ENCODE measurements around the gene CBX8.

Gene CBX8

DNA sequence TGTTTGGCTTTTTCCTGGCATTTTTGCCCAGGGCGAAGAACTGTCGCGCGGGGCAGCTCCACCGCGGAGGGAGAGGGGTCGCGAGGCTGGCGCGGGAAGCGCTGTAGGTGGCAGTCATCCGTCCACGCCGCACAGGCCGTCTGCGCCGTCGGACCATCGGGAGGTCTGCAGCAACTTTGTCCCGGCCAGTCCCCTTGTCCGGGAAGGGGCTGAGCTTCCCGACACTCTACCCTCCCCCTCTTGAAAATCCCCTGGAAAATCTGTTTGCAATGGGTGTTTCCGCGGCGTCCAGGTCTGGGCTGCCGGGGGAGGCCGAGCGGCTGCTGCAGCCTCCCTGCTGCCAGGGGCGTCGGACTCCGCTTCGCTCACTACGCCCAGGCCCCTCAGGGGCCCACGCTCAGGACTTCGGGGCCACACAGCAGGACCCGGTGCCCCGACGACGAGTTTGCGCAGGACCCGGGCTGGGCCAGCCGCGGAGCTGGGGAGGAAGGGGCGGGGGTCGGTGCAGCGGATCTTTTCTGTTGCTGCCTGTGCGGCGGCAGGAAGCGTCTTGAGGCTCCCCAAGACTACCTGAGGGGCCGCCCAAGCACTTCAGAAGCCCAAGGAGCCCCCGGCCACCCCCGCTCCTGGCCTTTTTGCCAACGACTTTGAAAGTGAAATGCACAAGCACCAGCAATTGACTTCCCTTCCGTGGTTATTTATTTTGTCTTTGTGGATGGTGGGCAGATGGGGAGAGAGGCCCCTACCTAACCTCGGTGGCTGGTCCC lies 44.7 kb upstream of the CBX8 start:
- TF ChIP-seq POLR2AphosphoS5 (IDR thresholded peaks at IDR 0.05; ENCODE audit: borderline replicate concordance, low read depth, low read length): no peak
- TF ChIP-seq FOXP2 (optimal IDR thresholded peaks at IDR 0.05; ENCODE audit: control extremely low read depth, extremely low read length, insufficient read depth): no peak
- no peak for TF ChIP-seq EZH2 (IDR thresholded peaks at IDR 0.05)
- Histone ChIP-seq H3K9me3 (ENCODE audit: low read depth, low read length) (no peaks in the 10 kb centered on the region), H3K4me3 (no peak overlapping the region), H3K36me3 (ENCODE audit: insufficient read depth, low read length) (peaks cover 16% of the 10 kb centered on the region), H3K27ac (no peak overlapping the region), H3K9ac (ENCODE audit: insufficient read length) (no peak overlapping the region)
- DNase-seq (ENCODE audit: low read depth, low spot score): no peak

DNA sequence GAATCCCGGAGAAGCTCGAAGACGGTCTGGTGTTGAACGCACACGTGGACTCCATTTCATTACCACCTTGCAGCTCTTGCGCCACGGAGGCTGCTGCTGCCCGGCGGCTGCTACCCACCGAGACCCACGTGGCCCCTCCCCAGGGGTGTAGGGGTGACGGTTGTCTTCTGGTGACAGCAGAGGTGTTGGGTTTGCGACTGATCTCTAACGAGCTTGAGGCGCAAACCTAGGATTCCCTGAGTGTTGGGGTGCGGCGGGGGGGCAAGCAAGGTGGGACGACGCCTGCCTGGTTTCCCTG lies 44.1 kb upstream of the CBX8 start:
- no peak for DNase-seq (ENCODE audit: low read depth, low spot score)

DNA sequence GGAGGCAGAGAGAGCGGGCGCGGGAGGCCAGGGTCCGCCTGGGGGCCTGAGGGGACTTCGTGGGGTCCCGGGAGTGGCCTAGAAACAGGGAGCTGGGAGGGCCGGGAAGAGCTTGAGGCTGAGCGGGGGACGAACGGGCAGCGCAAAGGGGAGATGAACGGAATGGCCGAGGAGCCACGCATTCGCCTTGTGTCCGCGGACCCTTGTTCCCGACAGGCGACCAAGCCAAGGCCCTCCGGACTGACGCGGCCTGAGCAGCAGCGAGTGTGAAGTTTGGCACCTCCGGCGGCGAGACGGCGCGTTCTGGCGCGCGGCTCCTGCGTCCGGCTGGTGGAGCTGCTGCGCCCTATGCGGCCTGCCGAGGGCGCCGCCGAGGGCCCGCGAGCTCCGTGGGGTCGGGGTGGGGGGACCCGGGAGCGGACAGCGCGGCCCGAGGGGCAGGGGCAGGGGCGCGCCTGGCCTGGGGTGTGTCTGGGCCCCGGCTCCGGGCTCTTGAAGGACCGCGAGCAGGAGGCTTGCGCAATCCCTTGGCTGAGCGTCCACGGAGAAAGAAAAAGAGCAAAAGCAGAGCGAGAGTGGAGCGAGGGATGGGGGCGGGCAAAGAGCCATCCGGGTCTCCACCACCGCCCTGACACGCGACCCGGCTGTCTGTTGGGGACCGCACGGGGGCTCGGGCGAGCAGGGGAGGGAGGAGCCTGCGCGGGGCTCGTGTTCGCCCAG lies 43.6 kb upstream of the CBX8 start:
- H3K27ac ChIP-seq: peak overlapping the region; percentile 92
- TF ChIP-seq FOXP2 (optimal IDR thresholded peaks at IDR 0.05; ENCODE audit: control extremely low read depth, extremely low read length, insufficient read depth) (no peak), EZH2 (IDR thresholded peaks at IDR 0.05) (no peak), POLR2AphosphoS5 (IDR thresholded peaks at IDR 0.05; ENCODE audit: borderline replicate concordance, low read depth, low read length) (no peak)
- DNase-seq (ENCODE audit: low read depth, low spot score): no peak
- peaks cover 26% of the 10 kb centered on the region for H3K36me3 ChIP-seq (ENCODE audit: insufficient read depth, low read length)
- H3K9ac ChIP-seq (ENCODE audit: insufficient read length): peak overlapping the region; percentile 75
- H3K4me3 ChIP-seq: peak overlapping the region; percentile 79
- no peaks in the 10 kb centered on the region for H3K9me3 ChIP-seq (ENCODE audit: low read depth, low read length)

More for the DNA sequence above, 44.1 kb upstream of the CBX8 start:
- no peak overlapping the region for H3K4me3 ChIP-seq
- no peak overlapping the region for H3K9ac ChIP-seq (ENCODE audit: insufficient read length)
- no peak overlapping the region for H3K27ac ChIP-seq
- TF ChIP-seq POLR2AphosphoS5 (IDR thresholded peaks at IDR 0.05; ENCODE audit: borderline replicate concordance, low read depth, low read length) (no peak), FOXP2 (optimal IDR thresholded peaks at IDR 0.05; ENCODE audit: control extremely low read depth, extremely low read length, insufficient read depth) (no peak), EZH2 (IDR thresholded peaks at IDR 0.05) (no peak)
- no peaks in the 10 kb centered on the region for H3K9me3 ChIP-seq (ENCODE audit: low read depth, low read length)
- H3K36me3 ChIP-seq (ENCODE audit: insufficient read depth, low read length): peaks cover 22% of the 10 kb centered on the region

DNA sequence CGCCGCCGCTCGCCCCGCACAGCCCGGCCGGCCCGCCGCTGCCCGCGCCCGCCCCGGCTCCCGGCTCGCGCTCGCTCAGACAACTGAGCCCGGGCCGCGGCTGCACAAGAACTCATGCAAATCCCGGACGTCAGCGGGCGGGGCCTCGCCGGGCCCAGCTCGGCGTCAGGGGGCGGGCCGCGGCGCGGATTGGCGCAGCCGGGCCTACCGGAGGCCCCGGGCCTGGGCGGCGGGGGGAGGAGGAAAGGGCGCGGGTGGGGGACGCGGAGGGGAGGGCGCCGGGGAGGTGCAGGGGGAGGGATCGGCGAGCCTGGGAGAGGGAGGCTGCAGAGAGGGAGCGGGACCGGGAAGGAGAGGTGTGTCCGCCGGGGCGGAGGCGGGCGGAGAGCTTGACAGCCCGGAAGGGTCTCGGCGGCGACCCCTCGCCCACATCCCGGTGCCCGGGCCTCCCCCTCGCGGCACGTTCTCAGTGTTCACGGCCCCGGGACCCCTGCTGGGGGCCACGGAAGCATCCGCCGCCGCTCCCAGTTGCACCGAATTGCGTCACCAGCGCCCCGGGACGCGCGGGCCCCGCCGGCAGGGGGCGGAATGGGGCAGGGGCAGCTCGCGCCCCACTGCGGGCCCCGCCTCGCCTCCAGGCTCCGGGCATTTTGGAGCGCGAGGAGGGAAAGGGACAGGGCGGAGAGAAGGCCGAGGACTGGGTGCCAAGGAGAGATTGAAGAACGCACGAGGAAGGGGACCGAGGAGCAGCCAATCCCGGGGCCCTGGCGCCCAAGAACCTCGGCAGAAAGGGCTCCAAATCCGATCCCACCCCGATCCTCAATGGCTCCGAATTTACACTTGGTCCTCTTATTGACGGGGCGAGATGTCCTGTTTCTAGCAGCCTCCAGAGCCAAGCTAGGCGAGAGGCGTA lies 42.7 kb upstream of the CBX8 start, which contains the start of gene CBX4:
Gene CBX4, minus strand, starts transcription at position 85 of the 913 bp plus-strand sequence. CDS start 189 bp downstream, outside the sequence.
- peak within 1 kb of the TSS; percentile 75 for H3K9ac ChIP-seq (ENCODE audit: insufficient read length)
- peak within 1 kb of the TSS; percentile 92 for H3K27ac ChIP-seq
- DNase-seq (ENCODE audit: low read depth, low spot score): no peak
- peak; percentile 61; the same call in 1 of the 2 replicates for TF ChIP-seq POLR2AphosphoS5 (IDR thresholded peaks at IDR 0.05; ENCODE audit: borderline replicate concordance, low read depth, low read length)
- no peak for TF ChIP-seq FOXP2 (optimal IDR thresholded peaks at IDR 0.05; ENCODE audit: control extremely low read depth, extremely low read length, insufficient read depth)
- no peaks in the 10 kb centered on the region for H3K9me3 ChIP-seq (ENCODE audit: low read depth, low read length)
- H3K36me3 ChIP-seq (ENCODE audit: insufficient read depth, low read length): peaks cover 35% of the 10 kb centered on the region
- H3K4me3 ChIP-seq: peak within 1 kb of the TSS; percentile 87

- H3K27ac ChIP-seq: peak overlapping the region; percentile 80
- no peaks in the 10 kb centered on the region for H3K9me3 ChIP-seq (ENCODE audit: low read depth, low read length)
- peaks cover 44% of the 10 kb centered on the region for H3K36me3 ChIP-seq (ENCODE audit: insufficient read depth, low read length)
- no peak for DNase-seq (ENCODE audit: low read depth, low spot score)
- H3K4me3 ChIP-seq: peak overlapping the region; percentile 87
- peak overlapping the region; percentile 75 for H3K9ac ChIP-seq (ENCODE audit: insufficient read length)
- TF ChIP-seq POLR2AphosphoS5 (IDR thresholded peaks at IDR 0.05; ENCODE audit: borderline replicate concordance, low read depth, low read length) (no peak), FOXP2 (optimal IDR thresholded peaks at IDR 0.05; ENCODE audit: control extremely low read depth, extremely low read length, insufficient read depth) (no peak), EZH2 (IDR thresholded peaks at IDR 0.05) (no peak)
Measured at GRCh38 chr17:79838522-79839274, 41.8 kb upstream of the CBX8 start.

DNA sequence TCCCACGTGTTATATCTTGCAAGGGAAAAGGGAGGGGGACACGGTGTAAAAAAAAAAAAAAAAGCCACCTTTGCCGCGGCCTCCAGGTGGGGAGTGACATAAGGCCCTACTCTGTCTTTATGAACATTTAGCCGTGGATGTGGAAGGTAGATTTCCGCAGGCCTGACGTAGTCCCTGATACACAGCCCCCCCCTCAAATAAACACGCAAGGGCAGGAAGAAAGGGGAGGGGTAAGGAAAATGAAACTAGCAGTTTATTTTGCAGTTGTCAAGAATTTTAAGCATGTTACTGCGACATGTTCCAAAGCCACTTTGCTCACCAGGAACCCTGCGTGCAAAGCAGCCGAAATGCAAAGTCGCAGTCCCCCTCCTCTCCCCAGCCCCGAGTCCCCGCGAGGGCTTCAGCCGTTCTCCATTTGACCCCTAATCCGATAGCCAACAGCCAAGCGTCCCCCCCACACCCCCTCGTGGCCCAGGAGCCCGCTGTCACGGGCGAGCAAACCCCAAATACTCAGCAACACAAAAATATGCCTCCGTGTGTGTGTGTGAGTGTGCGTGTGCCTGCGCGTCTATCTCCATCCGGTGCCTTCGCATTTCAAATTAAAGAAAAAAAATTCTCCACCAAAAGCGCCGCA lies 41.1 kb upstream of the CBX8 start:
- peak overlapping the region; percentile 87 for H3K4me3 ChIP-seq
- no peak for DNase-seq (ENCODE audit: low read depth, low spot score)
- H3K36me3 ChIP-seq (ENCODE audit: insufficient read depth, low read length): peaks cover 48% of the 10 kb centered on the region
- TF ChIP-seq FOXP2 (optimal IDR thresholded peaks at IDR 0.05; ENCODE audit: control extremely low read depth, extremely low read length, insufficient read depth): no peak
- H3K27ac ChIP-seq: peak overlapping the region; percentile 65
- H3K9ac ChIP-seq (ENCODE audit: insufficient read length): peak overlapping the region; percentile 75
- no peaks in the 10 kb centered on the region for H3K9me3 ChIP-seq (ENCODE audit: low read depth, low read length)

Data from SK-N-MC (cell line).